ENCODE results near the gene MRPL38.

- TF ChIP-seq POLR2AphosphoS5 (IDR thresholded peaks at IDR 0.05; ENCODE audit: borderline replicate concordance, low read depth, low read length) (no peak; the same call in 1 of the 2 replicates), EZH2 (IDR thresholded peaks at IDR 0.05) (no peak), FOXP2 (optimal IDR thresholded peaks at IDR 0.05; ENCODE audit: control extremely low read depth, extremely low read length, insufficient read depth) (no peak)
Measured at GRCh38 chr17:75891605-75892555, 12.8 kb downstream of the MRPL38 start.
